AG08396 (cell line): ENCODE data around the gene SNRNP25.

Experiments used
- DNase-seq: peaks from one replicate; pipeline ENCODE4 v3.0.0; 2012; ENCODE audit warnings: low spot score, mixed read lengths

SNRNP25 gene

GRCh38 chr16:63998-64913 lies 10.6 kb downstream of the SNRNP25 start:
- no peak for DNase-seq

- no peak for DNase-seq
Measured at GRCh38 chr16:64914-65255, 11.3 kb downstream of the SNRNP25 start.

DNA sequence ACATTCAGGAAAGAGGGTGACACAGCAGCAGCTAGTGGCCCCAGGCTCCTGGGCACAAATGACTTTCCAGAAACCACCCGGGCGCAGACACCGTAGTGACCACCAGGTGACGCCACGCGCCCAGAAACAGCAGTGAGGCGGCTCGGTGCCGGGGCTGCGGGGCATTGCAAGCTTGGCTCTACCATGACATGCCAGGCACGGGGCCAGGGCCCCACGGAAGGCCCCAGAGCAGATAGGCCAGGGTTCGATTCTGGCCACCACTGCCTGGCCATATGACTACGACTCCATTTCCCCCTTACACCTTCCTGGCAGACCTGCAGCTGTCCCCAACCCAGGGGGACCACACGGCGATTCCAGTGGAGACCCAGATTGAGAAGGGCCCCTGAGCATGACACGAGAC lies 12.1 kb downstream of the SNRNP25 start:
- DNase-seq, result peak; percentile 90

GRCh38 chr16:66309-67182 lies 12.9 kb downstream of the SNRNP25 start:
- no peak for DNase-seq

GRCh38 chr16:67183-67791 lies 13.7 kb downstream of the SNRNP25 start:
- no peak for DNase-seq

- no peak for DNase-seq
Measured at GRCh38 chr16:67884-68789, 14.5 kb downstream of the SNRNP25 start.

- DNase-seq, result no peak
Measured at GRCh38 chr16:69181-69580, 15.6 kb downstream of the SNRNP25 start.

- no peak for DNase-seq
Measured at GRCh38 chr16:71210-71539, 17.5 kb downstream of the SNRNP25 start.

DNA sequence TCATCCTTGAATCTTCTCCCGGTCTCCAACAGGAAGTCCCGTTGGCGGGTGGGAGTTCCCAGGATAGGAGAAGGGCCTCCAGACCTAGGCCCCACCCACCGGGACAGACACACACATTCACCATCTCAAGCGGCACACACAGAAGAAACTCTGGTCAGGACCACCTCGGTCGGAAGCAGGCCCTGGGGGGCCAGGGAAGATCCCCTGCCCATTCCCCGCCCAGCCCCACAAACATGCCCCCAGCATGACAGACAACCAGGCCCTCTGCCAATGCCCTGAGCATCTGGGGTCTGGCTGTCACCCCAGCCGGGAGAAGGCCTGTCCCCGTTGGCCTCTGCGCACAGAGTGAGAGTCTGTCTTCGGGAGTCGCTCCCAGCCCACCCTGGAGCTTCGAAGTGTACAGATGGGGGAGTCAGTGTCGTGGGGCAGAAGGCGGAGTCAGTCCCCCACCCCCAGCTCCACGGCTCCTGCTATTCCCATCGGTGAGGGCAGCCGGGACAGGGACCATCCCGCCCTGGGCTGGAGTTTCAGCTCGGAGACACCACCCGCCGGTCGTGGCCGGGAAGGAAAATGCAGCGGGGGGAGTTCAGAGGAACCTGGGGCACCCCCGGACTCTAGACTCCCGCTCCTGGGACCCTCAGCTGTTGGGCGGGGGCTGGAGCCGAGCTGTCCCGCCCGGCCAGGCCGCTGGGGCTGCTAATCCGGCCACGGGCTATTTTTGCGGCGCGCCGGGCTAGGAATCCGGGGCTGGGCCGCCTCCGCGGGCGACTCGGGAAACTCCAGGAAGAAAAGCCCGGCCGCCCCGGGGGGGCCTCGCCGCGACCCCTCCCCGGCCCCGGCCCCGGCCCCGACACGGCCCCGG lies 18.1 kb downstream of the SNRNP25 start:
- peak; percentile 83 for DNase-seq

DNA sequence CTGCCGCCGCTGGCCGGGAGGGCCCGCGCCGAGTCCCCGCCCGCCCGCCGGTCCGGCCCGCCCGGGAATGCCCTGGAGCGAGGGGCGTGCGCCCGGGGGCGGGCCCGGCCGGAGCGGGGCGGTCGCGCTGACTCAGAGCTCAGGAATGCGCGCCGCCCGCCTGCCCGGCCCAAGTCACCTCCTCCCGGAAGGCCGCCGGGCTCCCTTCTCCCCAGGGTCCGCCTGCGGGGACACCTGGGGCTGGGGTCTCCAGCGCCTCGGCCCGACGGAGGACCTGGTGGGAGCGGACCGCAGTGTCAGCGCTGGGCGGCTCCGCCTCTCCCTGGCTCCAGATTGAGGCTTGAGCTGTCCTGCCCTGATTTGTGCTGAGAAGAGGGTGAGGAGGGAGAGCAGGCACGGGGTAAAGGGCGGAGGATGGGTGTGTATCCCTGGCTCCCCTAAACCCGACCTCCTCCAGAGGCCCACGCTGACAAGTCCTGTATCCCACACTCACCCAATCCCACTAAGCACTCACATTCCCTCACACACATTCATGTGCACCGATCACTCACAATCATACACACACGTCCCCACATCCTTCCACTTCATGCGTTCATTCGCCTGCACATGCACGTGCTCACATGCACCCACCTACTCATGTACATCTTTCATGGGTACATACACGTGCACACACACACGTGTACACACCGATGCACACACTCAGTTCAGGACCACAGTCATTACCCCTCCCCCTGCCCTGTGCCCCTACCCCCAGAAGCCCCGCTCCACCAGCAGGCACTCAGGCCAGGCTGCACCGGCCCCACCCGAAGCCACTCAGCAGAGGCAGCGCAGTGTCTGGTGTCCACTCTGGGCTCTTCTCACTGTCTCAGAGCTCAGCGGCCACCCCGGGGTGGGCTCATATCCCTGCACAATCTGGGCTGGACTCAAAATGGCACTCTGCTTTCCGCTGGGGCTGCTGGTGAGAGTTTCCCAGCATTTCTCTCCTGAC lies 19.2 kb downstream of the SNRNP25 start, which contains the start of gene RHBDF1:
Gene RHBDF1, minus strand, starts transcription at position 71 of the 988 bp plus-strand sequence. CDS start 7,616 bp downstream, outside the sequence.
- DNase-seq, result peak; percentile 92

DNA sequence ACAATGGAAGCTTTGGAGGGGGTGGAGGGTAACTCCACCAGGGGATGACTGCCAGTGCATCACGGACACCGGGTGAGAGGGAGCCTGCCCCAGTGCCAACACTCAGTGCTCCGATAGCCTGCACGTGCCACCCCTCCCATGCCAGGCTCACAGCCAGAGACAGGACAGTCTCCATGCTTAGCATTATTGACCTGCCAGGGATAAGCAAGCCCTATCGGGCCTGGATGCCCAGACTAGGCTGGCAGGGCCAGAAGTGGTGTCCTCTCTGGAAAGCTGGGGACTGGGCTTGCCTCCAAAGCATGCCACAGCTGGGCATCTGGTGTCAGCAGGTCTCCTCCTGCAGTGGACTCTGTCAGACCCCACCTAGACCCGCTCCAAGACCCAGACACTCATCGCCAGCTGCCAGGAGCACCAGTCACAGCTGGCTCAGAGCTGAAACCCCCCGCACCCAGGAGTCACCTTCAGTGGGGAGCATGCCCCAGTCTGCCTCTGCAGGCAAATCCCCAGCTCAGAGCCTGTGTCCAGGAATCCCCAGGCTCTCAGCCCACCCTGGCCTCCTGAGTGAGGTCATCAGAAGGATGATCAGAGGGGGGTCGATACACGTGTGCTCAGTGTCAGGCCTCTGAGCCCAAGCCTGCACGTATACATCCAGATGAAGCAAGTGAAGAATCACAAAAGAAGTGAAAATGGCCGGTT lies 20.6 kb downstream of the SNRNP25 start:
- DNase-seq, result no peak

GRCh38 chr16:74747-75334 lies 21.2 kb downstream of the SNRNP25 start:
- DNase-seq, result no peak

DNA sequence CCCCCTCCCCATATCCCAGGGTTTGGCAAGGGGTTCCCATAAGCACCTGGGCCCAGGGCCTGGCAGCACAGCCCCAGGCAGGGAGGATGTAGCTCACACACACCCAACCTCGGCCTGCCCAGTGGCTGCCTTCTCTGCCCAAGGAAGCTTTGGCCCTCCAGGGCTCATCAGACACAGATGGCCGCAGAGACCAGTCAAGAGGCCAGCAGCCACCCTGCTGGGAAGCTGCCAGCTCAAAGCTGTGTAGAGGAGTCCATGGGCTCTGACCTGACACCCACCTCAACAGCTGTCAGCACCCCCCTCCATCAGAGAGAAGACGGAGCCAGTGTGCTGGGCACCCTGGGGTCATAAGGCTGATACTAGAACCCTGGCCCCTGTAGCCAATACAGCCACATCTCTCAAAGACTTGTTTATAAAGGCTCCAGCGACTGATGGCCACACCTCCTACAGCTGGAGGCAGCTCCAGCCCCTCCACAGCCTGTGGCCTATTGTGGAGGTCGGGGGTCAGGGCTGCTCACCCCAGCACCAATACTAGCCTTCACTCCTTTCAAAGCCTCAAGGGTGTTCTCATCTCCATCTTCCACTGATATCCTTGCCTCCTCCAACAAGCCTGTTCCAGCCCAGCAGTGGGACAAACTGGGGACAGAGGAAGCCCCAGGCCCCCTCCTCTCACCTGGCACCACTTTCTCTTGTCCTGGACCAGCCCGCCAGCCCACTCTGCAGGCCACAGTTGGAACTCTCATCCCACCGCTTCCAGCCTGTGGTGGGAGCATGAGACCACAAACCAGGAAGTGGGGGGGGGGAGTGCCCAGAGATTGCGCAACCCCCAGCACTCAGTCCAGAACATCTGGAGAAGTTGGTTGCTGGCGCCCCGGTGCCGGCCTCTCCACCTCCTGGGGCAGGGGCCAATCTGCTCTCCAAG lies 22.2 kb downstream of the SNRNP25 start:
- peak; percentile 85 for DNase-seq

DNA sequence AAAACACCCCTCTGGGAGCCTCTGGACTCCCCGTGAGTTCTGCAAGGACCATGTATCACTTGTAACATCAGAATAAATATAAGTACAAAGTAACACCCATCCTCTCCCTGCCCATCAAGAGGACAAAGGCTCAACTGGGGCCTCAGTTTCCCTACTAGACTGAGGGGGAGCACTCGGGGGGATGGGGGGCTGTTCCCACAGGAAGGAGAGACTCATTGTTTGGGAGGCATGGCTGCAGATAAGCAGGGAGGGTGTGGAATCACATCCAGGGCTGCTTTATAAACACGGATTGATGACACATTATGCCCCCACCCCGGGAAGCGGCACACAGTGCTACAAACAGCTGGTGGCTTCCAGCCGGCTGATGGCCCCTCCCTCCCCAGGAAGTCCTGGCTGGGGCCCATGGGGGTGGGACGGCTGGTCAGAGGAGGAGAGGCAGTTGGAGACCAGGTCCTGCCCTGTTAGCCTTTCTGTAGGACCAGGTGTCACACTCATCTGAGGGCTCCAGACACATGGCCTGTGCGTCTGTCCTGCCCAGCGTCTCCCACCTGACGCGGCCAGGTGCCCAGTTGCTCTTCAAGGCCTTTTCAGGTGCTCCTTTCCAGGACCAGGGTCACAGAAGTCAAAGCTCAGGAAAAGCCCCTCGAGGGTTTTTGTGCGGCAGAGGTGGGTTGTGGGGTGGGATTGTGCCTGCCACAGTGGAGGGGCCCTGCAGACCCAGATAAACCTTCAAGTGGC lies 23.1 kb downstream of the SNRNP25 start:
- peak; percentile 92 for DNase-seq

DNA sequence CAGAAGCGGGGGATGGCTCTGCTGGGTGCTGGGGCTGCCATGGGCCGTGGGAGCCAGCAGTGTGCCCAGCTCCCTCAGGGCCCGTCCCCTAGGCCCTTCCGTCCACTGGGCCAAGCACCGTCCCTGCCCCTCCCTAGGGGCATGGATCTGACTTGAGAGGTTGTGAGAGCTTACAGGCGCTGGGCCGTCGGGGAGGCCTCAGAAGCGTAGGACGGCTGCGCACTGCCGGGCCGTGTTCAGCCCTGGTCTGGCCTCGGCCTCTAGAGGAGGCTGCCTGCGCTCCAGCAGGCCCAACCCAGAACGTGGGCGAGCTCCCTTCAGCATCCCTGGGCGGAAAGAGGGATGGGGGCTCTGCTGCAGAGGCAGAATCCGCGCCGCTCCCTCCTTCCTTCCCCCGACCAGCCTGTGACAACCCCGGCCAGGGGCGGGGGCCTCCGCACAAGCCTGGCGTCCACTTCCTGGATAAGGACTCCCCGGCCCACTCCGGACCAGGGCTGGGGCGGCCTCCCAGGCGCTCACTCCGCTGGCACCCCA lies 23.7 kb downstream of the SNRNP25 start:
- peak; percentile 74 for DNase-seq

- DNase-seq, result peak; percentile 98
Measured at GRCh38 chr16:77807-78443, 24.3 kb downstream of the SNRNP25 start, which contains the start of gene MPG. MPG (plus strand) TSS chr16:78225; CDS start chr16:78310, 85 bp downstream.
